ENCODE measurements around the gene CD244. TPM values are rescaled to one million over a fixed set of nuclear protein-coding genes. Genes with fewer than 3 reads are reported as not detected.

The CD244 gene
- total RNA-seq, result 1 to 10 TPM in 2 of 3 donors, under 1 TPM in 1; 0.96 to 1.4 (median 1.2) TPM
- long read RNA-seq, donor 1, partial matches to known transcripts, result 1 of 2 reads
- long read RNA-seq, donor 1, other reads (novel, unspliced or antisense), result 1 of 2 reads
- long read RNA-seq, donor 2, partial matches to known transcripts, result 1 of 3 reads
- long read RNA-seq, donor 2, other reads (novel, unspliced or antisense), result 1 of 3 reads

GRCh38 chr1:160862203-160863060 lies at the start of gene CD244:
Gene CD244, minus strand, starts transcription at chr1:160862887. Its CDS starts 210 bp downstream, at chr1:160862677.
- Histone ChIP-seq H3K4me1 (ENCODE audit: low read depth) (no peaks in the 10 kb centered on the region), H3K4me3 (no peak within 1 kb of the TSS), H3K9me3 (no peaks in the 10 kb centered on the region), H3K36me3 (ENCODE audit: low read depth) (no peaks in the 10 kb centered on the region)
- ATAC-seq (peak; percentile 44), DNase-seq (peak; percentile 45 to 60 (median 52))
- intact Hi-C loops (cut with DNase I, micrococcal nuclease), result no loop called here
- TF ChIP-seq CTCF (IDR thresholded peaks at IDR 0.05), result no peak

- no peak for ATAC-seq
- no peak overlapping the region for H3K4me3 ChIP-seq
- intact Hi-C loops (cut with DNase I, micrococcal nuclease), result no loop called here
- no peaks in the 10 kb centered on the region for H3K9me3 ChIP-seq
- no peaks in the 10 kb centered on the region for H3K4me1 ChIP-seq (ENCODE audit: low read depth)
- TF ChIP-seq CTCF (IDR thresholded peaks at IDR 0.05), result no peak
- no peaks in the 10 kb centered on the region for H3K36me3 ChIP-seq (ENCODE audit: low read depth)
- DNase-seq, result no peak
Observed at GRCh38 chr1:160911925-160912324, 49.2 kb upstream of the CD244 start.

DNA sequence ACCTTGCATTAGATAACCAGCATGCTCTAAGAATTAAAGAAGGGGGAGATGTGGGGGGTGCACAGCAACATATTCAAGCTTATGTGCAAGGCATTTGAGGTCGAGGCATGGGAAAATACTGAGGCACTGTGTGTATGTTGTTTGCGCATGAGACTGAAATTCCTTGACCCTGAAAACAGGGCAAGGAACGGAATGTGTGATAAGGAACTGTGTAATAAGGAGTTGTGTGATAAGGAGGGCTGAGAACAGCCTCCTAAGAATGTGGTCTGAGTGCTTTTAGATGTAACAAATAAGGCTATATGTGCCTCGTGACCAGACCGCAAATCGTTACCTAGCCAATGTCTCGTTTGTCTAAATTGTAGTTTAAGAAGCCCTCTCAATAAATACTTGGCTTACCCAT lies 48.8 kb upstream of the CD244 start:
- Histone ChIP-seq H3K4me1 (ENCODE audit: low read depth) (no peaks in the 10 kb centered on the region), H3K9me3 (no peaks in the 10 kb centered on the region), H3K36me3 (ENCODE audit: low read depth) (no peaks in the 10 kb centered on the region), H3K4me3 (no peak overlapping the region)
- intact Hi-C loops (cut with DNase I, micrococcal nuclease), result no loop called here
- ATAC-seq, result no peak
- TF ChIP-seq CTCF (IDR thresholded peaks at IDR 0.05), result no peak
- DNase-seq, result no peak

- no peak for DNase-seq
- H3K9me3 ChIP-seq, result no peaks in the 10 kb centered on the region
- no peaks in the 10 kb centered on the region for H3K4me1 ChIP-seq (ENCODE audit: low read depth)
- intact Hi-C loops (cut with DNase I, micrococcal nuclease), result no loop called here
- ATAC-seq, result no peak
- H3K4me3 ChIP-seq, result no peak overlapping the region
- H3K36me3 ChIP-seq (ENCODE audit: low read depth), result no peaks in the 10 kb centered on the region
- TF ChIP-seq CTCF (IDR thresholded peaks at IDR 0.05), result no peak
Observed at GRCh38 chr1:160910170-160910750, 47.6 kb upstream of the CD244 start.

- H3K9me3 ChIP-seq, result no peaks in the 10 kb centered on the region
- no peak for TF ChIP-seq CTCF (IDR thresholded peaks at IDR 0.05)
- H3K36me3 ChIP-seq (ENCODE audit: low read depth), result no peaks in the 10 kb centered on the region
- no peak for ATAC-seq
- intact Hi-C loops (cut with DNase I, micrococcal nuclease), result no loop called here
- no peak for DNase-seq
- no peaks in the 10 kb centered on the region for H3K4me1 ChIP-seq (ENCODE audit: low read depth)
- no peak overlapping the region for H3K4me3 ChIP-seq
Observed at GRCh38 chr1:160907976-160908375, 45.3 kb upstream of the CD244 start.

All from mucosa of descending colon (tissue), 3 donors.